Liver (tissue), 9 donors: ENCODE measurements around the gene CASZ1. TPM values are rescaled to one million over a fixed set of nuclear protein-coding genes. Genes with fewer than 3 reads are reported as not detected.

Experiments used
- DNase-seq: peaks from one replicate; pipeline ENCODE4 v3.0.0-alpha.2; 2017; ENCODE audit warnings: low spot score
- H3K27ac ChIP-seq, 2 donors: one replicate each; pipeline ENCODE4 v1.7.0; 2013; ENCODE audit warnings: inconsistent platforms in 2 of 2, low read length in 2 of 2, control low read depth in 1 of 2, low read depth in 1 of 2, mild to moderate bottlenecking in 1 of 2
- H3K27me3 ChIP-seq, 4 donors: one replicate each; pipeline versions ENCODE4 v1.6.1 to v1.7.0; 2013; ENCODE audit warnings: low read length in 3 of 4, inconsistent platforms in 1 of 4, mild to moderate bottlenecking in 1 of 4, moderate library complexity in 1 of 4; ENCODE audit not compliant: control insufficient read depth in 4 of 4, insufficient read depth in 4 of 4
- H3K36me3 ChIP-seq, 4 donors: one replicate each; pipeline versions ENCODE4 v1.6.1 to v1.7.0; 2013; ENCODE audit warnings: low read length in 3 of 4, mild to moderate bottlenecking in 3 of 4, low read depth in 1 of 4, moderate library complexity in 1 of 4; ENCODE audit not compliant: control insufficient read depth in 4 of 4, insufficient read depth in 3 of 4
- H3K4me1 ChIP-seq, 4 donors: one replicate each; pipeline versions ENCODE4 v1.6.1 to v1.7.0; 2013; ENCODE audit warnings: low read length in 3 of 4, mild to moderate bottlenecking in 3 of 4, moderate library complexity in 1 of 4; ENCODE audit not compliant: control insufficient read depth in 4 of 4, insufficient read depth in 4 of 4
- H3K4me3 ChIP-seq, 3 donors: one replicate each; pipeline versions ENCODE4 v1.6.1 to v1.7.0; 2013; ENCODE audit warnings: low read length in 3 of 3, control low read depth in 1 of 3, low read depth in 1 of 3, mild to moderate bottlenecking in 1 of 3
- H3K9ac ChIP-seq, 2 donors: one replicate each; pipeline ENCODE4 v1.7.0; 2013; ENCODE audit warnings: low read length in 2 of 2, mild to moderate bottlenecking in 2 of 2, moderate library complexity in 2 of 2, control low read depth in 1 of 2, low read depth in 1 of 2
- H3K9me3 ChIP-seq, 4 donors: one replicate each; pipeline versions ENCODE4 v1.6.1 to v1.7.0; 2013; ENCODE audit warnings: low read length in 3 of 4; ENCODE audit not compliant: control insufficient read depth in 4 of 4
- CTCF ChIP-seq: fragments of 150-350 bp; IDR thresholded peaks from 2 replicates; pipeline ENCODE4 v1.5.1; 2017; ENCODE audit warnings: improper control_type of control experiment, low read depth, low read length; ENCODE audit not compliant: missing input control
- EGR1 ChIP-seq, 2 donors: IDR thresholded peaks; 2 replicates each; pipeline ENCODE4 v1.6.1; 2016 to 2018; ENCODE audit warnings: antibody characterized with exemption in 2 of 2, low read depth in 2 of 2
- FOXA1 ChIP-seq: IDR thresholded peaks from 2 replicates; pipeline ENCODE4 v1.6.1; 2016; ENCODE audit warnings: antibody characterized with exemption
- GABPA ChIP-seq, 2 donors: IDR thresholded peaks in 1 of 2; conservative IDR thresholded peaks in 1 of 2; 2 replicates each; pipeline ENCODE4 v1.6.1; 2016; ENCODE audit warnings: antibody characterized with exemption in 2 of 2, mild to moderate bottlenecking in 1 of 2, moderate library complexity in 1 of 2
- HNF4A ChIP-seq, 2 donors: conservative IDR thresholded peaks; 2 replicates each; pipeline ENCODE4 v1.6.1; 2016; ENCODE audit warnings: antibody characterized with exemption in 2 of 2, mild to moderate bottlenecking in 2 of 2
- HNF4G ChIP-seq: IDR thresholded peaks from 2 replicates; pipeline ENCODE4 v1.6.1; 2016; ENCODE audit warnings: antibody characterized with exemption
- JUND ChIP-seq, 2 donors: IDR thresholded peaks; 2 replicates each; pipeline ENCODE4 v1.6.1; 2016; ENCODE audit warnings: antibody characterized with exemption in 2 of 2
- MAX ChIP-seq: IDR thresholded peaks from 2 replicates; pipeline ENCODE4 v1.6.1; 2016; ENCODE audit warnings: antibody characterized with exemption
- NR2F2 ChIP-seq: IDR thresholded peaks from 2 replicates; pipeline ENCODE4 v1.6.1; 2016; ENCODE audit warnings: antibody characterized with exemption
- RAD21 ChIP-seq, 2 donors: IDR thresholded peaks; 2 replicates each; pipeline ENCODE4 v1.6.1; 2016; ENCODE audit warnings: antibody characterized with exemption in 2 of 2, mild to moderate bottlenecking in 2 of 2
- REST ChIP-seq: IDR thresholded peaks from 2 replicates; pipeline ENCODE4 v1.6.1; 2016; ENCODE audit warnings: antibody characterized with exemption, mild to moderate bottlenecking
- SP1 ChIP-seq: IDR thresholded peaks from 2 replicates; pipeline ENCODE4 v1.6.1; 2018; ENCODE audit warnings: antibody characterized with exemption, mild to moderate bottlenecking
- TAF1 ChIP-seq: conservative IDR thresholded peaks from 2 replicates; pipeline ENCODE4 v1.6.1; 2016; ENCODE audit warnings: antibody characterized with exemption, mild to moderate bottlenecking
- YY1 ChIP-seq: IDR thresholded peaks from 2 replicates; pipeline ENCODE4 v1.6.1; 2016; ENCODE audit warnings: antibody characterized with exemption, mild to moderate bottlenecking
- ZBTB33 ChIP-seq: IDR thresholded peaks from 2 replicates; pipeline ENCODE4 v1.6.1; 2016; ENCODE audit warnings: antibody characterized with exemption
- whole genome bisulfite sequencing: extraction: QIAGEN DNeasy Blood & Tissue Kit; methylation state at CpG from one replicate; pipeline ENCODE4 v1.1.7; 2013; 5-methylcytosine and 5-hydroxymethylcytosine counted together
- polyA plus RNA-seq, 2 donors: library from polyadenylated mRNA; stranded (reverse) in 1 of 2; unstranded in 1 of 2; fragments of 200-250 nt in 1 of 2; fragments of >200 nt in 1 of 2; fragmentation: Nextera tagmentation in 1 of 2; extraction: Ambion mirVana in 1 of 2; gene quantifications; one replicate each; pipeline versions ENCODE4 v1.2.1 to v1.2.3, GENCODE V29; 2013 to 2015
- total RNA-seq, 2 donors: library from RNA; depleted of rRNA; stranded (reverse); fragments of >200 nt; gene quantifications; one replicate each; pipeline ENCODE4 v1.2.3, GENCODE V29; 2014
- donor health status: healthy.
- donor health status: healthy.
- donor health status: healthy.
- donor health status: healthy.
- donor health status: healthy.

Gene CASZ1
- total and polyA plus RNA-seq, 4 donors, result 1.0 to 3.5 (median 1.9) TPM

GRCh38 chr1:10626131-10626731, 170.2 kb downstream of the CASZ1 start (continued):
- TF ChIP-seq REST (no peak), SP1 (no peak), MAX (no peak), NR2F2 (no peak), JUND (IDR thresholded peaks at IDR 0.05) (no peak), HNF4A (conservative IDR thresholded peaks at IDR 0.05) (no peak)

GRCh38 chr1:10625554-10625953, 170.9 kb downstream of the CASZ1 start:
- no peak overlapping the region for H3K9ac ChIP-seq
- 97% methylated on average over 10 of the region's 10 CpGs for WGBS
- DNase-seq, result no peak
- peaks cover 0 to 10% (median 8%) of the 10 kb centered on the region in 4 donors for H3K36me3 ChIP-seq
- TF ChIP-seq GABPA (IDR thresholded peaks at IDR 0.05 in 1 of 2, conservative IDR thresholded peaks at IDR 0.05 in 1 of 2), result no peak
- TF ChIP-seq FOXA1, result no peak
- no peak for TF ChIP-seq TAF1
- no peak for TF ChIP-seq JUND (IDR thresholded peaks at IDR 0.05)
- no peak for TF ChIP-seq HNF4G
- no peak for TF ChIP-seq RAD21 (IDR thresholded peaks at IDR 0.05)
- TF ChIP-seq EGR1 (IDR thresholded peaks at IDR 0.05; ENCODE audit: low read depth in 2 of 2), result no peak
- no peak for TF ChIP-seq NR2F2
- TF ChIP-seq YY1, result no peak
- TF ChIP-seq MAX, result no peak
- no peak for TF ChIP-seq ZBTB33
- no peak for TF ChIP-seq CTCF
- no peak for TF ChIP-seq REST
- no peak for TF ChIP-seq SP1
- no peak for TF ChIP-seq HNF4A (conservative IDR thresholded peaks at IDR 0.05)
- H3K4me3 ChIP-seq, result no peak overlapping the region
- H3K4me1 ChIP-seq, result peaks cover 10 to 41% (median 18%) of the 10 kb centered on the region in 4 donors
- no peak overlapping the region for H3K27ac ChIP-seq
- H3K27me3 ChIP-seq, result no peaks in the 10 kb centered on the region
- H3K9me3 ChIP-seq, result no peaks in the 10 kb centered on the region
